ENCODE results near the gene CLSTN2. TPM values are rescaled to one million over a fixed set of nuclear protein-coding genes. Genes with fewer than 3 reads are reported as not detected.

CLSTN2 gene
- total RNA-seq, 1 donor from 2014 or later, result 0.74 TPM

- TF ChIP-seq, protein P1, sequence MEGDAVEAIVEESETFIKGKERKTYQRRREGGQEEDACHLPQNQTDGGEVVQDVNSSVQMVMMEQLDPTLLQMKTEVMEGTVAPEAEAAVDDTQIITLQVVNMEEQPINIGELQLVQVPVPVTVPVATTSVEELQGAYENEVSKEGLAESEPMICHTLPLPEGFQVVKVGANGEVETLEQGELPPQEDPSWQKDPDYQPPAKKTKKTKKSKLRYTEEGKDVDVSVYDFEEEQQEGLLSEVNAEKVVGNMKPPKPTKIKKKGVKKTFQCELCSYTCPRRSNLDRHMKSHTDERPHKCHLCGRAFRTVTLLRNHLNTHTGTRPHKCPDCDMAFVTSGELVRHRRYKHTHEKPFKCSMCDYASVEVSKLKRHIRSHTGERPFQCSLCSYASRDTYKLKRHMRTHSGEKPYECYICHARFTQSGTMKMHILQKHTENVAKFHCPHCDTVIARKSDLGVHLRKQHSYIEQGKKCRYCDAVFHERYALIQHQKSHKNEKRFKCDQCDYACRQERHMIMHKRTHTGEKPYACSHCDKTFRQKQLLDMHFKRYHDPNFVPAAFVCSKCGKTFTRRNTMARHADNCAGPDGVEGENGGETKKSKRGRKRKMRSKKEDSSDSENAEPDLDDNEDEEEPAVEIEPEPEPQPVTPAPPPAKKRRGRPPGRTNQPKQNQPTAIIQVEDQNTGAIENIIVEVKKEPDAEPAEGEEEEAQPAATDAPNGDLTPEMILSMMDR (IDR thresholded peaks at IDR 0.05; ENCODE audit: unreplicated experiment), result no peak
- no peak overlapping the region for H3K27ac Mint-ChIP-seq (ENCODE audit: unreplicated experiment)
- no peak overlapping the region for H3K4me3 Mint-ChIP-seq (ENCODE audit: unreplicated experiment)
- no peaks in the 10 kb centered on the region for H3K27me3 Mint-ChIP-seq (ENCODE audit: unreplicated experiment)
- H3K36me3 Mint-ChIP-seq (ENCODE audit: low read depth, unreplicated experiment), result no peaks in the 10 kb centered on the region
- no peaks in the 10 kb centered on the region for H3K4me1 Mint-ChIP-seq (ENCODE audit: unreplicated experiment)
- no peak for DNase-seq (ENCODE audit: low spot score)
- H3K9me3 Mint-ChIP-seq (ENCODE audit: unreplicated experiment), result no peaks in the 10 kb centered on the region
Observed at GRCh38 chr3:140399871-140400270, 464.9 kb downstream of the CLSTN2 start.

GRCh38 chr3:140403079-140403478 is 468.1 kb downstream of the CLSTN2 start:
- Mint-ChIP-seq H3K4me3 (ENCODE audit: unreplicated experiment) (no peak overlapping the region), H3K4me1 (ENCODE audit: unreplicated experiment) (no peaks in the 10 kb centered on the region), H3K36me3 (ENCODE audit: low read depth, unreplicated experiment) (no peaks in the 10 kb centered on the region), H3K27ac (ENCODE audit: unreplicated experiment) (no peak overlapping the region), H3K9me3 (ENCODE audit: unreplicated experiment) (no peaks in the 10 kb centered on the region), H3K27me3 (ENCODE audit: unreplicated experiment) (no peaks in the 10 kb centered on the region)
- no peak for DNase-seq (ENCODE audit: low spot score)
- TF ChIP-seq, protein P1 (IDR thresholded peaks at IDR 0.05; ENCODE audit: unreplicated experiment), result no peak

DNA sequence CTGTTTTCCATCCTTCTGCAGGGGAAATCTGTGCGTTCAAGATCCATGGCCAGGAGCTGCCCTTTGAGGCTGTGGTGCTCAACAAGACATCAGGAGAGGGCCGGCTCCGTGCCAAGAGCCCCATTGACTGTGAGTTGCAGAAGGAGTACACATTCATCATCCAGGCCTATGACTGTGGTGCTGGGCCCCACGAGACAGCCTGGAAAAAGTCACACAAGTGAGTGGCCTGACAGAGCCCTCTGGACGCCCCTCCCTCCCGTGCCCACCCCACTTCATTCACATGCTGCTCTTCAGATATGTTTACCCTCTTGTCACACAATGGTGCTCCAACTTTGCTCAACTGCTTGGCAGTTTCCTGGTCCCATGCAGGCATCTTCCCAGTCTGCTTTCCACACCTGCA is 468.6 kb downstream of the CLSTN2 start:
- TF ChIP-seq, protein P1 (IDR thresholded peaks at IDR 0.05; ENCODE audit: unreplicated experiment), result no peak
- DNase-seq (ENCODE audit: low spot score), result no peak
- Mint-ChIP-seq H3K36me3 (ENCODE audit: low read depth, unreplicated experiment) (no peaks in the 10 kb centered on the region), H3K4me1 (ENCODE audit: unreplicated experiment) (no peaks in the 10 kb centered on the region), H3K27me3 (ENCODE audit: unreplicated experiment) (no peaks in the 10 kb centered on the region), H3K27ac (ENCODE audit: unreplicated experiment) (no peak overlapping the region), H3K9me3 (ENCODE audit: unreplicated experiment) (no peaks in the 10 kb centered on the region), H3K4me3 (ENCODE audit: unreplicated experiment) (no peak overlapping the region)

GRCh38 chr3:140406655-140407054 is 471.7 kb downstream of the CLSTN2 start:
- no peaks in the 10 kb centered on the region for H3K9me3 Mint-ChIP-seq (ENCODE audit: unreplicated experiment)
- H3K4me1 Mint-ChIP-seq (ENCODE audit: unreplicated experiment), result no peaks in the 10 kb centered on the region
- no peak overlapping the region for H3K4me3 Mint-ChIP-seq (ENCODE audit: unreplicated experiment)
- peaks cover 2% of the 10 kb centered on the region for H3K27me3 Mint-ChIP-seq (ENCODE audit: unreplicated experiment)
- H3K27ac Mint-ChIP-seq (ENCODE audit: unreplicated experiment), result no peak overlapping the region
- TF ChIP-seq, protein P1 (IDR thresholded peaks at IDR 0.05; ENCODE audit: unreplicated experiment), result no peak
- no peaks in the 10 kb centered on the region for H3K36me3 Mint-ChIP-seq (ENCODE audit: low read depth, unreplicated experiment)
- no peak for DNase-seq (ENCODE audit: low spot score)

- no peaks in the 10 kb centered on the region for H3K4me1 Mint-ChIP-seq (ENCODE audit: unreplicated experiment)
Observed at GRCh38 chr3:140408252-140408651, 473.3 kb downstream of the CLSTN2 start.

More at GRCh38 chr3:140408252-140408651, 473.3 kb downstream of the CLSTN2 start:
- H3K9me3 Mint-ChIP-seq (ENCODE audit: unreplicated experiment), result no peaks in the 10 kb centered on the region
- H3K27ac Mint-ChIP-seq (ENCODE audit: unreplicated experiment), result no peak overlapping the region
- TF ChIP-seq, protein P1 (IDR thresholded peaks at IDR 0.05; ENCODE audit: unreplicated experiment), result no peak
- peaks cover 2% of the 10 kb centered on the region for H3K27me3 Mint-ChIP-seq (ENCODE audit: unreplicated experiment)
- H3K4me3 Mint-ChIP-seq (ENCODE audit: unreplicated experiment), result no peak overlapping the region
- no peak for DNase-seq (ENCODE audit: low spot score)
- H3K36me3 Mint-ChIP-seq (ENCODE audit: low read depth, unreplicated experiment), result no peaks in the 10 kb centered on the region
